Measurements from ENCODE around the gene GZMM. TPM values are rescaled to one million over a fixed set of nuclear protein-coding genes. Genes with fewer than 3 reads are reported as not detected.

GZMM gene
- total RNA-seq, 1 donor from 2014 or later, result not detected

DNA sequence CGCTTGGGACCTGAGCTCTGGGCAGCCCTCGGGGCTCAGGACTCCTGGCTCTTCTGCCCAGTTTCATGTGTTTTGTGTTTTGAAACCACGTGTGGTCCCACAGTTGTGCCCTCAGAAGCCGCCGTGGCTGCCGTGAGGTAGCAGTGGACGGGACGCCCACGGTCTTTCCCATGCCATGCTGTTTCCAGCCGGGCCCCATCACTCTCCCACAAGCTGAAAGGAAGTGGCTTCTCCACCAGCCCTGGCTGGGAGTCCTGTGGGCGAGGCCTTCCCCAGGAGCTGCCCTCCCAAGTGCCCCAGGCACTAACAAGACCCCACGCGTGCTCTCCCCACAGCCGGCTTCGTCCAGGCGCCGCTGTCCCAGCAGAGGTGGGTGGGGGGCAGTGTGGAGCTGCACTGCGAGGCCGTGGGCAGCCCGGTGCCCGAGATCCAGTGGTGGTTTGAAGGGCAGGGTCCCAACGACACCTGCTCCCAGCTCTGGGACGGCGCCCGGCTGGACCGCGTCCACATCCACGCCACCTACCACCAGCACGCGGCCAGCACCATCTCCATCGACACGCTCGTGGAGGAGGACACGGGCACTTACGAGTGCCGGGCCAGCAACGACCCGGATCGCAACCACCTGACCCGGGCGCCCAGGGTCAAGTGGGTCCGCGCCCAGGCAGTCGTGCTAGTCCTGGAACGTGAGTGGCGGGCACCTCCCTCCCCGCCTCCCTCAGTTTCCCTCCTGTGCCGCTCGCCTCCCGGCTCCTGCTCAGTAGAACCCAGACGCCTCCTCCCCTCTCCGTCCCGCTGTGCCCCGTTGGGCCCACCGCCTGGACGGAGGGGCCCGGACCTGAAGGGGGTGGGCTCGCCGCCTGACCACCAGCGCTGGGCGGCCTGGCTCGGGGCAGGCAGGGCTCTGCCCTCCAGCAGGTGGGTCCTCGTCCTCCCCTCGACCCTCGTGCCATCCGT lies 33.9 kb downstream of the GZMM start:
- peaks cover 46% of the 10 kb centered on the region for H3K4me1 ChIP-seq
- no peak overlapping the region for H3K4me3 ChIP-seq
- no peak for DNase-seq (ENCODE audit: extremely low spot score in 2 of 2)
- H3K36me3 ChIP-seq, result peaks cover 0 to 30% of the 10 kb centered on the region in 2 donors
- H3K27me3 ChIP-seq, result no peaks in the 10 kb centered on the region
- no peak overlapping the region for H3K27ac ChIP-seq
- H3K9me3 ChIP-seq, result no peaks in the 10 kb centered on the region
- intact Hi-C loops (cut with DNase I), result no loop called here
- TF ChIP-seq POLR2A (IDR thresholded peaks at IDR 0.05), result no peak
- TF ChIP-seq, protein P1, sequence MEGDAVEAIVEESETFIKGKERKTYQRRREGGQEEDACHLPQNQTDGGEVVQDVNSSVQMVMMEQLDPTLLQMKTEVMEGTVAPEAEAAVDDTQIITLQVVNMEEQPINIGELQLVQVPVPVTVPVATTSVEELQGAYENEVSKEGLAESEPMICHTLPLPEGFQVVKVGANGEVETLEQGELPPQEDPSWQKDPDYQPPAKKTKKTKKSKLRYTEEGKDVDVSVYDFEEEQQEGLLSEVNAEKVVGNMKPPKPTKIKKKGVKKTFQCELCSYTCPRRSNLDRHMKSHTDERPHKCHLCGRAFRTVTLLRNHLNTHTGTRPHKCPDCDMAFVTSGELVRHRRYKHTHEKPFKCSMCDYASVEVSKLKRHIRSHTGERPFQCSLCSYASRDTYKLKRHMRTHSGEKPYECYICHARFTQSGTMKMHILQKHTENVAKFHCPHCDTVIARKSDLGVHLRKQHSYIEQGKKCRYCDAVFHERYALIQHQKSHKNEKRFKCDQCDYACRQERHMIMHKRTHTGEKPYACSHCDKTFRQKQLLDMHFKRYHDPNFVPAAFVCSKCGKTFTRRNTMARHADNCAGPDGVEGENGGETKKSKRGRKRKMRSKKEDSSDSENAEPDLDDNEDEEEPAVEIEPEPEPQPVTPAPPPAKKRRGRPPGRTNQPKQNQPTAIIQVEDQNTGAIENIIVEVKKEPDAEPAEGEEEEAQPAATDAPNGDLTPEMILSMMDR (IDR thresholded peaks at IDR 0.05), result no peak

- Histone ChIP-seq H3K27ac (no peak overlapping the region), H3K27me3 (no peaks in the 10 kb centered on the region), H3K4me1 (peaks cover 31% of the 10 kb centered on the region), H3K36me3 (peaks cover 0 to 37% of the 10 kb centered on the region in 2 donors), H3K9me3 (no peaks in the 10 kb centered on the region), H3K4me3 (no peak overlapping the region)
- TF ChIP-seq, protein P1 (IDR thresholded peaks at IDR 0.05), result no peak
- TF ChIP-seq POLR2A (IDR thresholded peaks at IDR 0.05) (no peak), POLR2AphosphoS5 (IDR thresholded peaks at IDR 0.05; ENCODE audit: insufficient read depth in 1 of 2, low read depth in 1 of 2) (no peak)
- intact Hi-C loops (cut with DNase I), result no loop called here
- DNase-seq (ENCODE audit: extremely low spot score in 2 of 2), result no peak
These were observed 35.4 kb downstream of the GZMM start for GRCh38 chr19:579111-579841.

GRCh38 chr19:579842-580155 lies 35.9 kb downstream of the GZMM start:
- no peaks in the 10 kb centered on the region for H3K9me3 ChIP-seq
- H3K4me1 ChIP-seq, result peaks cover 26% of the 10 kb centered on the region
- no peak overlapping the region for H3K4me3 ChIP-seq
- DNase-seq (ENCODE audit: extremely low spot score in 2 of 2), result no peak
- TF ChIP-seq POLR2AphosphoS5 (IDR thresholded peaks at IDR 0.05; ENCODE audit: insufficient read depth in 1 of 2, low read depth in 1 of 2) (no peak), POLR2A (IDR thresholded peaks at IDR 0.05) (no peak)
- TF ChIP-seq, protein P1 (IDR thresholded peaks at IDR 0.05), result no peak
- H3K27ac ChIP-seq, result no peak overlapping the region
- intact Hi-C loops (cut with DNase I), result no loop called here
- no peaks in the 10 kb centered on the region for H3K27me3 ChIP-seq
- peaks cover 0 to 37% of the 10 kb centered on the region in 2 donors for H3K36me3 ChIP-seq

- Histone ChIP-seq H3K27ac (no peak overlapping the region), H3K9me3 (no peaks in the 10 kb centered on the region), H3K4me3 (no peak overlapping the region), H3K4me1 (peaks cover 20% of the 10 kb centered on the region), H3K36me3 (peaks cover 0 to 37% of the 10 kb centered on the region in 2 donors), H3K27me3 (no peaks in the 10 kb centered on the region)
- intact Hi-C loops (cut with DNase I), result no loop called here
- TF ChIP-seq, protein P1 (IDR thresholded peaks at IDR 0.05), result no peak
- TF ChIP-seq POLR2AphosphoS5 (IDR thresholded peaks at IDR 0.05; ENCODE audit: insufficient read depth in 1 of 2, low read depth in 1 of 2), result no peak
- no peak for TF ChIP-seq POLR2A (IDR thresholded peaks at IDR 0.05)
- DNase-seq (ENCODE audit: extremely low spot score in 2 of 2), result no peak
These were observed 36.5 kb downstream of the GZMM start for GRCh38 chr19:580274-580835.
